SKM-1 treated with dmso at 0.1 percent for 144 hours (cell line): ENCODE data around the gene FXR2.

Experiments
- DNase-seq: peaks from one replicate; lab custom pipeline; 2025; ENCODE audit not compliant: unreplicated experiment; lab: John Stamatoyannopoulos, UW

Gene FXR2

DNA sequence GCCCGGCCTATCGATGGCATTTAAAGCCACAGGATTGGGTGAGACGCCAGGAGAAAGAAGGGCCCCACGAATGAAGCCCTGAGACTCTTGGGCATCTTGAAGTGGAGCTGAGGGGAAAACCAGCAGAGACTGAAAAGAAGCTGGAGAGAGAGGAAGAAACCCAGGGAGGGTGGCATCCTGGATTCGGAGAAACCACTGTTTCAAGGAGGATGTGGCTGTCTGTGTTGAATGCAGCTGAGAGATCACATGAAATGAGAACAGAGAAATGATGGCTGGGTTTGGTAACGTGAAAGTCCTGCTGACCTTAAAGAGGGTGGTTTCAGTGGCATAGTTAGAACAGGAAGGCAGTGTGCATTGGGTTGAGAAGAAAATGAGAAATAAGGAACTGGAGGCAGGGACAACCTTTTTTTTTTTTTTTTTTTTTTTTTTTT is 62.1 kb downstream of the FXR2 start:
- peak; percentile 66 for DNase-seq

DNA sequence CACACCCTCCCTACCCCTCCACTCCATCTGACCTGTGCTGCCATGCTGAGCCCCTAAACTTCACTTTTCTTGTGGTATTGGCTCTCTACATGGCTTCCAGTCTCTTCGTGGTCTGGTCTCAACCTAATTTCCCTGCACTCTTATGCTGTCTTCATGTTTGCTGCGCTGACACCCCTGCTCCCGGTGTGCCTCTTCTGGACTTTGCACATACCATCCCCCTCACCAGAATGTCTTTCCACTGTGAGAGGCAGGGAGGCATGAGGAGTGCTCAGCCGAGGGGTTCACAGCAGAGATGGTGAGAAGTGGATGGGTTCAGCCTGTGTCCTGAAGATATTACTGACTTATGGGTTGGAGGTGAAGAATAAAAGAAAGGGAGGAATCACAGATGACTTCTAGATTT is 63.3 kb downstream of the FXR2 start:
- DNase-seq = no peak

DNA sequence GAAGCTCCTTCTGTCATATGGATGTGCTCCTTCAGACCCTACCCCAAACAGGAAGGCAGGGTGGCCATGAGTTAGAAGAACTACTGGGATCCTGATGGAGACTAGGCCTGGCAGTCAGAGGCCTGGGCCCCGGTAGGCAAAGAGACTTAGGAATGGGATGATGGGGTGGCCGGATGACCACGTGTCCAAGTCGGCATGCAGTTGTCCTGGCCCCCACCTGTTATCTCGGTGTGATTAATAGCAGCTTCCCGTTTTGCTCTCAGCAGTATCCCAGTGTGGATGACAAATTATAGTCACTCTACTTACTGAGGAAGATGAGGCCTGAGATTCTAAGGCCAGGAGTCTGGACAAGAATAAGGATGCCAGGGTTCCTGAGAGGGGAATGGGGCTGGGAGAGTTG is 64.4 kb downstream of the FXR2 start:
- DNase-seq = no peak

DNA sequence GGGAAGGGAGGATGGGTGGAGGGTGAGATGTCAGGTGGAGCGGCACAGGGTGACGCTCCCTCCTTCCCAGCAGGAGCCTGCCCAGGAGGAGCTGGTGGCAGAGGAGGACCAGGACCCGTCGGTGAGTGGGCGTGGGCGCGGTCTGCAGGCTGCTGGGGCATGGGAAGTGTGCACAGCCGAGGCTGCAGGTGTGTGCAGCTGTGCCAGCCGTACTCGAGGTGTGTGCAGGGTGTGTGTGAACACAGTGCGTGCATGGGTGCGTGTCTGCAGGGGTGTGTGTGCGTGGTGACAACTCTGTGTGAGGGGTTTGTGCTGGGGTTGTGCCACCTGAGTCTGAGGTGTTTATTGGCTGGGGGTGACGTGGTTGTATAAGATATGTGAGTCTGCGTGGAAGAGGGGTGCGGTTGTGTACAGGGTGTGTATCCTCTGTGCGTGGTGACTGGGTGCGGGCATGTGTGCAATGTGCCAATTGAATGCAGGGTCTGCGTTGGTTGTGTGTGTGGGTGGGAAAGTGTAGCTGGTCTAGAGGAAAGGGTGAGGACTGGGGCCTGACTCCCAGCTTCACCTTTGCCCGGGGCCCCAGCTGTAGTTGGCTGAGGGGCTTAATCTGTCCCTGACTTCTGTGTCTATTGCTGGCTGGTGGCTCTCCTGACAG is 65.2 kb downstream of the FXR2 start:
- no peak for DNase-seq

DNA sequence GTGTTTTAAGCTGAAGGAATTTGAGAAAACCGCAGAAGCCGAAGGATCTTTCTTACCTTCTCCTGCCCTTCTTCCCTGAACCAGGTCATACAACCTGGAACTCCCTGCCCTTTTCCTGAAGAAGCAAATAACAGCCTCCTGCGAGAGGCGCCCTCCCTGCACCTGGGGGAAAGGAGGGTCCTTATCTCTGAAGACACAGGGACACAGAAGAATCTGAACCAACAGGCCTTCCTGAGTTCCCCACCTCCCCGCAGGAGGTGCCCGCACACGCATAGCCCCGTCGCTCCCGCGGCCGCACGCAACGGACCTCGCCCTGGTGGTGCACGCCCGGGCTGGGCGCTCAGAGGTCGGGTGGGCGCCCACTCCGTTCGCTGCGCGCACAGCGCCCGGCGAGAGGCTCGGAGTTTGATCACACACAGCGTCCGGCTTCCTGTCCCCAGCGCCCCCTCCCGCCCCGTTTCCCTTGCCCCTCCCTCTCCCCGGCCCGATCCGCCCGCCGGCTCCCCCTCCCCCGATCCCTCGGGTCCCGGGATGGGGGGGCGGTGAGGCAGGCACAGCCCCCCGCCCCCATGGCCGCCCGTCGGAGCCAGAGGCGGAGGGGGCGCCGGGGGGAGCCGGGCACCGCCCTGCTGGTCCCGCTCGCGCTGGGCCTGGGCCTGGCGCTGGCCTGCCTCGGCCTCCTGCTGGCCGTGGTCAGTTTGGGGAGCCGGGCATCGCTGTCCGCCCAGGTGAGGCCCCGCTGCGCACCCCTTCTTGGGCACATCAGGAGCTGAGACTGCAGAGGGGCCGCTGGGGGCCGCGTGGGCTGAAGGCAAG is 65.9 kb downstream of the FXR2 start, which contains the start of gene TNFSF12:
TSS of gene TNFSF12 (plus strand) at position 474 of the 816 bp plus-strand sequence. CDS start at position 570, 96 bp downstream.
- DNase-seq = no peak

DNA sequence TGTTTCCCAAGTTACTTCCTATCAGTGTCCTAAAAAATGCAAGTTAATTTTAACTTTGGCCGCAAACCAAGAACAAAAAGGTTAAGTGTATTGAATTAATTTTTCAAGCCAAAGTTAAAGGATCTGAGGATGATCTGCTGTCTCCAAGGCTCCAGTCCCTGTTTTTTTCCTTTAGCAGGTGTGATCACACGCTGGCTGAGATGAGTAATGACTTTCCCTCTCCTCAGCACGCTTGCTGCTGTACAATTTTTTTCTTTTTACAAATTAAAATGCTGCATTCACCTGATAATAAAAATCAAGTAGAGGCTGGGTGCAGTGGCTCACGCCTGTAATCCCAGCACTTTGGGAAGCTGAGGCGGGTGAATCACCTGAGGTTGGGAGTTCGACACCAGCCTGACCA is 69.8 kb downstream of the FXR2 start:
- no peak for DNase-seq
